GM18507 (cell line): ENCODE results near the gene HSF2.
A peak's percentile ranks its signal among the peaks of the same experiment; 100 is the strongest.
"Not testable (repeated sequence)": the region's sequence is repeated elsewhere in the genome, so short reads cannot be mapped to it uniquely, and the experiment has no call there.

Experiments
- DNase-seq: peaks from one replicate; pipeline ENCODE4 v3.0.0; 2011; ENCODE audit warnings: low read depth; ENCODE audit not compliant: insufficient read length; ENCODE audit errors: extremely low spot score
- FAIRE-seq: peaks from 2 replicates; lab custom pipeline; 2011; peaks lifted over from hg19 to GRCh38; lab: Jason Lieb, UNC

Gene HSF2

GRCh38 chr6:122432816-122433215 is 33.4 kb downstream of the HSF2 start:
- FAIRE-seq (no peak), DNase-seq (no peak)

GRCh38 chr6:122438975-122439374 is 39.5 kb downstream of the HSF2 start:
- DNase-seq (no peak), FAIRE-seq (no peak)

GRCh38 chr6:122445274-122445673 is 45.8 kb downstream of the HSF2 start:
- DNase-seq (no peak), FAIRE-seq (no peak)

- FAIRE-seq, result peak; percentile 57
- DNase-seq, result no peak
Measured at GRCh38 chr6:122449069-122449468, 49.6 kb downstream of the HSF2 start.

- FAIRE-seq (no peak), DNase-seq (no peak)
Measured at GRCh38 chr6:122452509-122452908, 53.1 kb downstream of the HSF2 start.

GRCh38 chr6:122454673-122455072 is 55.2 kb downstream of the HSF2 start:
- FAIRE-seq, result peak; percentile 38
- no peak for DNase-seq

- not testable (repeated sequence) for FAIRE-seq, DNase-seq
Measured at GRCh38 chr6:122455116-122455515, 55.7 kb downstream of the HSF2 start.

GRCh38 chr6:122458087-122458486 is 58.6 kb downstream of the HSF2 start:
- DNase-seq, result no peak
- no peak for FAIRE-seq

GRCh38 chr6:122459240-122459639 is 59.8 kb downstream of the HSF2 start:
- DNase-seq (no peak), FAIRE-seq (no peak)

GRCh38 chr6:122459865-122460416 is 60.5 kb downstream of the HSF2 start:
- not testable (repeated sequence) for DNase-seq, FAIRE-seq

- DNase-seq (no peak), FAIRE-seq (no peak)
Measured at GRCh38 chr6:122461885-122462284, 62.4 kb downstream of the HSF2 start.

GRCh38 chr6:122471107-122472021 is 71.9 kb downstream of the HSF2 start, which contains the start of gene SERINC1:
Gene SERINC1 (minus strand): TSS chr6:122471807. CDS start chr6:122471737, 70 bp downstream.
- DNase-seq (peak; percentile 77), FAIRE-seq (peak; percentile 100)

GRCh38 chr6:122472022-122472340 is 72.5 kb downstream of the HSF2 start:
- no peak for FAIRE-seq
- no peak for DNase-seq

GRCh38 chr6:122476131-122476530 is 76.7 kb downstream of the HSF2 start:
- FAIRE-seq, result peak; percentile 64

GRCh38 chr6:122482750-122483080 is 83.3 kb downstream of the HSF2 start:
- FAIRE-seq (no peak), DNase-seq (no peak)

More at GRCh38 chr6:122476131-122476530, 76.7 kb downstream of the HSF2 start:
- DNase-seq, result no peak
